NCI-H748 treated with DMSO at 0.1 percent for 48 hours (cell line): ENCODE results near the gene GRAMD4.
A peak's percentile ranks its signal among the peaks of the same experiment; 100 is the strongest.
"Not testable (repeated sequence)": the region's sequence is repeated elsewhere in the genome, so short reads cannot be mapped to it uniquely, and the experiment has no call there.

Experiments
- DNase-seq: peaks from one replicate; lab custom pipeline; 2025; lab: John Stamatoyannopoulos, UW

Gene GRAMD4

DNA sequence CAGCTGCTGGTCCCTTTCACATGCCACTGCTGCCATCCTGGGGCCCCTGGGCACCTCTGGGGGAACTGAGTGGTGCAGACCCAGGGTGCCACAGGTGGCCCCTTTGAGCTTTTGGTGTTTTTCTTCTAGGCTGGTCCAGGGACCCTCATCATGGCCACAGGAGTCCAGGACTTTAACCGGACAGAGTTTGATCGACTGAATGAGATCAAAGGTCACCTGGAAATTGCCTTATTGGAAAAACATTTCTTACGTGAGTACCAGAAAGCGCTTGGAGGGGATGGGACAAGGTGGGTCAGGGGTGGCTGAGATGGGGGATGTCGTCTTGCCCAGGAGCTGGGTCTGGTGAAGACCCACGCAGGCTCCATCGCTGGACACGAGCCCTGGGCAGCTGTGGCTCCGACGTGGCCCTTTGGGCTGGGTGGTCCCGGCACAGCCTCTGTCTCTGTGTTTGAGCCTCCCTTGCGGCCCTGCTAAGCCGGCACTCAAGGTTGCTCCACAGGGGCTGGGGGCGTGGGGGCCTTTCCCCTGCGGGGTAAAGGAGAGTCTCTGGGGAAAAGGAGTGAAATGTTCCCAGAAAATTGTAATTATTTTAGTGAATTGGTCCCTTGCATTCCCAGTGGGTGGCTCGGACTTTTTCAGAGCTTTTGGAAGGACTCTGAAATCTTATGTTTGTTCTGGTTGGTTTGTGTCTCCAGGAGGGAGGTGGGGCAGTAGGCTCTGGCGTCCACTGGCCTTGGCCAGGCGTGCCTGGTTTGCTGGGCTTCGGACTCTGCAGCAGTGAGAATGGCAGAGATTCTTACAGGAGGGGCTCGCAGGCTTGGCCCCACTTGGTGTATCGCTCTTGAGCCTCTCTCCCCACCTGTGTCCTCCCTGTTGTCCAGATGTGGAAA, 17.8 kb downstream of the GRAMD4 start:
- no peak for DNase-seq

DNA sequence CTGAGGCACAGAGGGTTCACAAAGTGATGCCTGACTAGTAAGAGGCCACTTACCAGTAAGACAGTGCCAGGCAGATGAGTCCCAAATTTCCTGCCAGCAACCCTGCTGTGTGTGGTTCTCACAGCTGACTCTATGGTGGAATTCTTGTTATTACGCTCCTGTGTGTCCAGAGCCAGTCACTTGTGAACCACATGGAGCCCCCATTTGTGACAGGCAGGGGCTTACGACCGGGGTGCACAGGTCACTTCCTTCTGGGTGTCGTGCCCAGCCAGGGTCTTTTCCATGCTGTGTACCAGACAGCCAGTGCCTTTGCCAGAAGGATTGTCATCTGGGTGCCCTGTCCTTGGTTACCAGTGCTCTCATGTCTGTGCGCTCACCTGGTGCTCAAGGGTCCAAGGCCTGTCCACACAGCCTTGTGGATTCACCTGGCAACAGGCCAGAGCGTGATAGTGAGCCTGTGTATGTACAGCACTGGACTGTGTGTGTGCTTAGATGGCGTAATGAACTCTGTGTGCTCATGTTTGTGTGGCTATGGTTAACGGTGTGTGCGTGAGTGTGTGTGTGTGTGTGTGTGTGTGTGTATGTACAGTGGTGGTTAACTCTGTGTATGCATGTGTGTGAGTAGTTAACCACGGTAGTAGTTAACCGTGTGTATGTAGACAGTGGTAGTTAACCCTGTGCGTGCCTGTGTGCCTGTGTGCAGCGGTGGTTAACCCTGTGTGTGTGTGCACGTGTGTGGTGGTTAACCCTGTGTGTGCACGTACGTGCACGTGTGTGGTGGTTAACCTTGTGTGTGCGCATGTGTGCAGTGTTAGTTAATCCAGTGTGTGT, 18.6 kb downstream of the GRAMD4 start:
- DNase-seq = no peak

DNA sequence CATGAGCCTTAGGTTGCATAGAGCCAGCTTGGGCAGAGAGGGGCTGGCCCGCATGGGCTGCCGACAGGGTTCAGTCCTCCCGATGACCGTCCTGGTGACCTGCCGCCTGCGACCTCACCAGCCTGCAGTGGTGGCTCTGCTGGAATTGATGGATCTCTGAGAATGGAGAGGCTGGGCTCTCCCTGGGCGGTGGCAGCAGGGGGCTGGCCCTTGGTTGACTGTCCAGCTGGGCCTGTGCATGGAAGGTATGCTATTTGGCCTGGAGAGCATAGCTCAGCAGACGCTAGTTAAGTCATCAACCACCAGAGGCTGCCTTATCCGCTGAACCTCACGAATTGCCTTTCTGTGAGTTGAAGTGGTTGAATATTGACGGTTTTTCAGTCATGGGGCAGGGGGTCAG, 19.7 kb downstream of the GRAMD4 start:
- DNase-seq = no peak

DNA sequence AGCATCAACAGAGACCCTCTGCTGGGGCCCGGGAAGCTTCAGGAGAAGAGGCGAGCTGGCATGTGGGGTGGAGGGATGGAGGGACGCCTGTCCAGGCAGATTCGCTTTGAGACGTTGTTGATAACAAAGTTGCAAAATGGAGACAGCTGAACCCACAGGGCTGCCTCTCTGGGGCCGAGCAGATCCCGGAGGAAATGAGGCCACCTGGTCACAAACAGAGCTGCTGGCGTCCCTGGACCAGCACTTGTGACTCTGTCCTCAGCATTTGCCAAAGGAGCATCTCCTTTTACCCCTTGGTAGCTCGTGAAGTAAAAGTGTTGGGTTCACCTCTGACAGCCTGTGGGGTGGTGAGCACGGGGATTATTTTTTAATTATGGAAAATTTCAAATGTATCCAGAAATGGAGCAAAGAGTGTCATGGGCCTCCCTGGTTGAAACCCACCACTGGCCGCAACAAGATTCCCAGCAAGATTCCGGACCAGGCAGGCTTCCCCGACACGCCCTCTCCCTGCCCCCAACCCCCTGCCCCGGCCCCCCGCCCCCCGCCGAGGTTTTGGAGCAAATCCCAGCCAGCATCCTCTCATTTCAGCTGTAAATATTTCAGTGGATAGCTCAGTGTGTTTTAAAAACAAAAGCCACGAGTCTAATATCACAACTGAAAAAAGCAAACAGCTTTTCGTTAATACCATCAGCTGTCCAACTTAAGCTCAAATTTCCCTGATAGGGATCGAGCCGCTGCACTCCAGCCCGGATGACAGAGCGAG, 20.3 kb downstream of the GRAMD4 start:
- no peak for DNase-seq

DNA sequence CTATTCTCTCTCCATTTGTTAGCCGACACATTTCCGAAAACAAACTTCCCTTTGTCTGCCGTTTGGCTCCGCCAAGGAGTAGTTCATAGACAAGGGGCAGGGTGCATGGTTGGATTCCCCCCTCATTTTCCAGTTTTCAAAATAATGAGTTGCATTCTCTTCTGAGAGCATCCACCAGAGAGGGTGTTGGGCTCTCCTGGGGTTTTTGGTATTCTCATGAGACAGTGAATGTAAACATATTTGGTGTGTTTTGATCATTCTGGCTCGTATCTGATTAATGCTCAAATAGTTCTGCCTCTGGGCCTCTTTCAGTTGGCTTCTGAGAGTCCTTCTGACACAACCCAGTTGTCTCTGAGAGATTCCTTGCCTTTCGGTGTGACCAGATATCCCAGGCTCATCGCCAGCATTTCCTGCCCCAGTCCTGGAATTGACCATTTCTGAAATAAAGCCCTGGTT, 21.7 kb downstream of the GRAMD4 start:
- DNase-seq = no peak

DNA sequence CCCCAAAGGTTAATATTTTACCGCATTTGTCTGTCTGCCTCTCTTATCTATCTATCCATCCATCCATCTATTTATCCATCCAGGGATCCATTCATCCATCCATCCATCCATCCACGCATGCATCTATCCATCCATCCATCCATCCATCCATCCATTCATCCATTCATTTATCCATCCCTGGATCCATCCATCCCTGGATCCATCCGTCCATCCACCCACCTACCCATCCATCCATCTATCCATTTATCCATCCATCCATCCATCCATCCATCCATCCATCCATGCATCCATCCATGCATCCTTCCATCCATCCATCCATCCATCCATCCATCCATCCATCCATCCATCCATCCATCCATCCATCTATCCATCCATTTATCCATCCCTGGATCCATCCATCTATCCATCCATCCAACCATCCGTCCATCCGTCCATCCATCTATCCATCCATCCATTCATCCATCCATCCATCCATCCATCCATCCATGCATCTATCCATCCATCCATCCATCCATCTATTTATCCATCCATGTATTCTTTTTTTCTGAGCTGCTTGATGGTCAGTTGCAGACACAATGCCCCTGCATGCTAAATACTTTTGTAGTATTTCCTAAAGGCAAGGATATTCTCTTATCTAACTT, 22.8 kb downstream of the GRAMD4 start:
- not testable (repeated sequence) for DNase-seq

DNA sequence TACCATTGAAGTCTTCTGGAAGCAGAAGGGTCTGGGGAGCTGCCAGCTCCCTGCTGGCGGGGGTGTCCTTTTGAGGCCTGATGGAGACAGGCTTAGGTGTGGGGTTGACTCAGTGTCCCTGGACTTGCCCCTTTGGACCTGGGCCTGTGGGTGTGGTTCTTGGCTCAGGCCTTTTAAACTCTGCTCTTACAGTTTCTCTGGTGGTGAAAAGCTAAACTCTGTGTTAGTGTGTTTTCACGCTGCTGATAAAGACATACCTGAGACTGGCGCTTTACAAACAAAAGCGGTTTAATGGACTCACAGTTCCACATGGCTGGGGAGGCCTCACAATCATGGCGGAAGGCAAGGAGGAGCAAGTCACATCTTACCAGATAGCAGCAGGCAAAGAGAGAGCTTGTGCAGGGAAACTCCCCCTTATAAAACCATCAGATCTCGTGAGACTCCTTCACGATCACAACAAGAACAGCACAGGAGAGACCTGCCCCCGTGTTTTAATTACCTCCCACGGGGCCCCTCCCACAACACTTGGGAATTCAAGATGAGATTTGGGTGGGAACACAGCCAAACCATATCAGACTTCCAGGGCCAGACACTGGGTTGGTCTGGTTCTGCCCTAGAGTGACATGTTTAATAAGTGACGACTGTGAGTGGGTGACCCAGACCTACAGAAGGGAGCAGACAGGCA, 26.5 kb downstream of the GRAMD4 start:
- DNase-seq = no peak

DNA sequence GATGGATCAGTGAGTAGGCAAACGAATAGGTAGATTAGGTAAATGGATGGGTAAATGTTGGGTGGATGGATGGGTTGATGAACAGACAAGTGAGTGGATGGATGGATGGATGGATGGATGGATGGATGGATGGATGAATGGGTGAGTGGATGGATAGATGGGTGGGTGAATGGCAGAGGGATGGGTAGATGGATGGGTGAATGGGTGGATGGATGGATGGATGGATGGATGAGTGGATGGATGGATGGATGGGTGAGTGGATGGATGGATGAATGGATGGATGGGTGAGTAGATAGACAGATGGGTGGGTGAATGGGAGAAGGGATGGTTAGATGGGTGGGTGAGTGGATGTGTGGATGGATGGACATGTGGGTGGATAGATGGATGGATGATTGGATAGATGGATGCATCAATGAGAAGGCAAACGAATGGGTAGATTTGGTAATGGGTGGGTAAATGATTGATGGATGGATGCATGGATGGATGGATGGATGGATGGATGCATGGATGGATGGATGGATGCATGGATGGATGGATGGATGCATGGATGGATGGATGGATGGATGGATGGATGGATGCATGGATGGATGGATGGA, 28.1 kb downstream of the GRAMD4 start:
- DNase-seq = not testable (repeated sequence)

DNA sequence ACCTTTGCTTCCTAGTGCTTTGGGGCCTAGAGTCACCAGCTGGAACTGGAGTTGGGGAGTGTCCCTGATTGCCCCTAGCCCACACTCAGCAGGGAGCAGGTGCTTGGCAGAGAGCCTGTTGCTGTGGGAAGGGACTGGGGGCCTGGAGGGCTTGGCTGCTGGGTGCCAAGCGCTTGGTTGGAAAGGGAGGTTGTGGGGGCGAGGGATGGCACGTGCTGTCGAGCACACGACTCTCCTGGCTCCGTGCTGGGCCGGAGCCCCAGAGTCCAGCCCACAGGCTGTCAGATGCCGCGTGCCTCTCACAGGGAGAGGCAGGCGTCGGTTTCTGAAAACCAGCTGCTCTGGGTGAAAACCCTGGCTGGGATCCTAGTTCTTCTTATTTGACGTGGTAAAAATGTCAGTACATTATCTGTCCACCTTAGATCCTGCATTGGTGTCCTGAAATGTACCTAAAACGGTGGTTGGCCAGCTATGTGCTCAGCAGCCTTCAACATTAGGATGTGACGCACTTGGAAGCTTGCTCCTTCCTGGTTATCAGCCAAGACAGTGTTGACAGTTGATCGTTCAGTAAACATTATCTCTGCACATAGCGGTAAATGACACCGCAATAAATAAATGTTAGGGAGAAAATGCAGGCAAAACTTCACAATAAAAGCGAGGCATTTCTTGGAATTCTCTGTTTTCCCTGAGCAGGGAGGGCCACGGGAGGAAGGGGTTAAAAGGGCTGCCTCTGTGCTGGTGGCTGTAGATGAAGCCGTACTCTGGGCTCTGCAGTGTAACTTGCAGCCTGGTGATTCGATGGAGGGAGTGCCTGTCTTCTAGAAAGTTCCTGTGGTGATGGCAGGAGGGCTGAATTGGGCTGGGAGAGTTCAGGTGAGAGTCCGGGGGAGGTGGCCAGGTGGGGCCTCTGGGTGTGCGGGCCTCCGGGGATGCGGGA, 29.2 kb downstream of the GRAMD4 start:
- DNase-seq = peak; percentile 10

DNA sequence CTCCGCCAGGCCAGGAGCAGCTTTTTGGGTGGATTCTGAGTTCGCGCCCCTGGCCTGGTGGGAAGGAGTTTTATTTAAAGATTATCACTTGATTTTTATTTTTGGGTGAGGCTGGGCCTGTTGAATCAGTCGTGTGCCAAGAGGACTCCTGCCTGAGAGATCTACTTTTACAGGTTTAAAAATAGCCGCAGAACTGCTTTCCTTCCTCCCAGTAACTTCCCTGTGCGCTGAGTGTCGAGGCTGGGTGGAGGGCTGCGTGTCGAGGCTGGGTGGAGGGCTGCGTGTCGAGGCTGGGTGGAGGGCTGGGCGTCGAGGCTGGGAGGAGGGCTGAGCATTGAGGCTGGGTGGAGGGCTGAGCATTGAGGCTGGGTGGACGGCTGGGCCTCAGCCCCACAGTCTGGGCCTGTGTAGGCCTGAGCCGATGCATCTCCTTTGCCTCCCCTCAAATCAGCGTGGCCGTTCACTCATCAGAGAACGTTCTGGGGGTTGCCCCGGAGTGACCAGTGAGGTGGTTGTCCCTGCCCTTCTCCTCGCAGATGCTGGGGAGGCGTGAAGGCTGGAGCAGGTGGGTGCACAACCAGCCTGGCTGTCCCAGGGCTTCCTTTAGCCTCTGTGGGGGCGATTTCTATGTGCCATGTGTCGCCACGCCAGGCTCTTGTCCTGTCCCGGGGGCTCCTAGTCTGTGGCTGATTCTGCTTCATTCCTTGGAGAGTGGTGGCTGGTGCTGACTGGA, 30.1 kb downstream of the GRAMD4 start:
- DNase-seq = no peak

DNA sequence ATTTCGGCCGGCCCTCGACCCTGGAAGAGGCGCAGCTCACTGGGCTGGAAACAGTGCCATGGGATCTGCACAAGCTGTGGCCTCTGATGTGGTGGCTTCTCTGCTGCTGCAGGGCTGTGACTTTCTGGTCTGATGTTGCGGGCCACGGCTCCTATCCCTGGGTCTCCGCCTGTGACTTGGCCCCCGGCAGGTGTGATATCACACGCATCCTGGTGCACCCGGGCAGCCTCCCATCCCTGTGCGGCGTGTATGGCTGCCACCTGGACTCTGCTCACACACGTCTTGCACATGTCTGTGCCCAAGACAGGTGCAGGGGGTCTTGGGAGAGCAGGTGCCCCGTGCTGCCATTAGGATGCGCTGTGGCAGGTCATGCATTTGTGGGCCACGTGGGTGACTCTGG, 31.1 kb downstream of the GRAMD4 start:
- DNase-seq = no peak

DNA sequence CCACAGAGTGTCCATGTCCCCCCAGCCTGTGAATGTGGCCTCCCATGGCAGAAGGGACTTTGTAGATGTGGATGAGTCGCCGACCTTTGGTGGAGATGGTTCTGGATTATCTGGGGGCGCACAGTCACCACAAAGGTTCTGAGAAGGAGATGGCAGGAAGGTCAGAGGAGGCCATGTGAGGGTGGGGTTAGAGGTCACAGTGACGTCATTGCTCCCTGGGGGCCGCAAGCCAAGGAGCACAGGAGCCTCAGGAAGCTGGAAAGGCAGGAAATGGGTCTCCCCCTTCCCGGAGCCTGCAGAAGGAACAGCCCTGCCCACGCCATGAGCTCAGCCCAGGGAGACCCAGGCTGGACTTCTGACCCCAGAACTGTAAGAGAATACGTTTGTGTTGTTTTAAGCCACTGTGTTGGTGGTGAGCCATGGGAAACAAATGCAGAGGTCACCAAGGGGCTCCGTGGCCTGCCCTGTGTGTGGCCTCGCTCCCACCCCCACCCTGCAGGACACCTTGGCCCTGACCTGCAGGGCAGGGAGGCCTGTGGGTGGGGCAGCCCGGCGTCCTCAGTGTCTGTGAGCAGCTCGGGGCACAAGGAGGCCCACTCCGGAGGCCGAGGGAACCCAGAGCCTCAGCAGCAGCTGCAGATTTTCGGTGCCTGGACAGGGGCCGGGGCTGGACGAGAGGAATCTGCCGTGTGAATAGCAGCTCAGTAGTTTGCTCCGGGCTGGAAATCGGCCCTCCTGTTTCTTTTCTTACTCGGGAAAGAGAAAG, 32.1 kb downstream of the GRAMD4 start:
- DNase-seq = no peak

DNA sequence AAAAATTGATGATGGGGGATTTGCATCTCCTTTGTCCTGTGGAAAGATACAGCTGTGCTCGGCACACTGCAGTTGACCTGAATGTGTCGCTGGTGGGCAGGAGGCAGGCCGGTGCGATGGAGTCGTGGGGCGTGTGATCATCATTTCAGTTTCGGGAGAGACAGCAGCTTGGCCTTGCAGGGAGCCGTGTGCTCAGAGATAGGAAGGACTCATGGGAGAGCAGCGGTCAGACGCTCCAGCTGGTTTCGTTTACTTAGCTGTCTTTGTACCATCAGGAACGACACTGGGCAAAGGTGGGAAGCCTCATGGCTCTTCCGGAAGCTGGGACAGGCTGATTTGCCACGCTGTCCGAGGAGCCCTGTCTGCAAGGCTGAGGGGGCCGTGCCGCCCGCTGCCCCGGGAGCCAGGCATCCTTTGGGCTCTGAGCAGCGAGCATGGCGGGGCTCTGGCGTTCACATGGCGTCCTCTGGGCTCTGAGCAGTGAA, 32.7 kb downstream of the GRAMD4 start:
- no peak for DNase-seq

DNA sequence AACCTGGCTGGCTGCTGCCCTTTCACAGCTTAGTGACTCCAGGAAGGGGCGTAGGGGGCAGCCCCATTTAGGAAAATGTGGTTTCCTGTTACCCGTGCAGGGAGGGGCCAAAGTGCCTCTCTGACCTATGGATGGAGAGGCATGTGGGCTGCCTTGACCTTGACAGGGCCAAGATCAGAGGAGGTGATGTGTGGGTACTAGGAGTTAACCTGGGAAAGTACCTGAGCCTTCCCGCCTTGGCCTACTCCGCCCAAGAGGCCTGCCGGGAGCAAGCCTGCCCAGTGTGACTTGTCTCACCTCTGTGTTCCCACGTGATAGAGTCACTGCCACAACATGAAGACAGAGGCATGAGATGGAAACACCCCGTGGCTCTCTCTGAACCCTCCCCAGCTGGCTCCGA, 33.4 kb downstream of the GRAMD4 start:
- no peak for DNase-seq

DNA sequence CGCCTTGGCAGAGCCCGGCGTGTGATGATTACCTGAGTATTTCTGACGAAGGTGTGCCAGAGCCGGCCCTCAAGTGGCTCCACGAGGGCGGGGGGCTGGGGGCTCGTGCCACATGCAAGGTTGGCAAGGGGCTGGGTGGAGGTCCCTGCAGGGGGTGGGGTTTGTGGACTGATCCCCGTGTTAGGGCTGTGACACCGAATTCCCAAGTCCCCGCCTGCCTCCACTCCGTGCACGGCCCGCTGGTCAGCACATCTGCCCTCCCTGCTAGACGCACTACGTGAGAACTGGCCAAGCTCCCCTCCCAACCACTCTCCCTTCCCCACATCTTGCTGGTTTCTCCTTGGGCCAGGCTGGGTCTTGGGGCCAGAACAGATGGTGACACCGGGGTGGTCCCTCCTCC, 34.2 kb downstream of the GRAMD4 start:
- no peak for DNase-seq

DNA sequence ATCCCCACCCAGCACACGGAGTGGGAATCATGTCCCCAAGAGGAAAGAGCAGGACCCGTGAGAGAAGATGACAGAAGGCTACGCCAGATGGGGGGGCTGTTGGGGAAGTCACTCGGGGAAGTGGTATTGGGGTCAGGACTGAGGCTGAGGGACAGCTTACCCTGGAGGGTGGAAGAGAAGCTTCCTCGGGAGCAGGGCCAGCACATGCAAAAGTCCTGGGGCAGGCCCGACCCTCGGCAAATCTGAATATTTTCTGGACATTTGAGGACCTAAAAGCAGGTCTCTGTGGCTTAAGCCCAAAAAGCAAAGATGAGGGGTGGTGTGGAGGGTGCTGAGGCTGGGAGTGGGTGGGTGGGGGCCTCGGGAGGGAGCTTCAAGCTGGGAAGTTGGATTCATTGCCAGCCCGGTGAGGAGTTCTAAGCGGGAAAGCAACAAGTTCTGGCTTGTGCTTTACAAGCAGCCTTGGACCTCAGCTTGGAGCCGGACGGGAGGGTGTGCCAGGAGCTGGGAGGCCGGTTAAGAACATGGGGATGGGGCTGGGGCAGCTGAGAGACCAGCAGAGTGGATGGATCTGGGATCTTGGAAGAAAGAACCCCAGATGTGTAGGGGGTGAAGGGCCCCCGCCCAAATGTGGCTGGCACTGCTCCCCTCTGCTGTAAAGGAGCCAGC, 34.9 kb downstream of the GRAMD4 start:
- DNase-seq = no peak

DNA sequence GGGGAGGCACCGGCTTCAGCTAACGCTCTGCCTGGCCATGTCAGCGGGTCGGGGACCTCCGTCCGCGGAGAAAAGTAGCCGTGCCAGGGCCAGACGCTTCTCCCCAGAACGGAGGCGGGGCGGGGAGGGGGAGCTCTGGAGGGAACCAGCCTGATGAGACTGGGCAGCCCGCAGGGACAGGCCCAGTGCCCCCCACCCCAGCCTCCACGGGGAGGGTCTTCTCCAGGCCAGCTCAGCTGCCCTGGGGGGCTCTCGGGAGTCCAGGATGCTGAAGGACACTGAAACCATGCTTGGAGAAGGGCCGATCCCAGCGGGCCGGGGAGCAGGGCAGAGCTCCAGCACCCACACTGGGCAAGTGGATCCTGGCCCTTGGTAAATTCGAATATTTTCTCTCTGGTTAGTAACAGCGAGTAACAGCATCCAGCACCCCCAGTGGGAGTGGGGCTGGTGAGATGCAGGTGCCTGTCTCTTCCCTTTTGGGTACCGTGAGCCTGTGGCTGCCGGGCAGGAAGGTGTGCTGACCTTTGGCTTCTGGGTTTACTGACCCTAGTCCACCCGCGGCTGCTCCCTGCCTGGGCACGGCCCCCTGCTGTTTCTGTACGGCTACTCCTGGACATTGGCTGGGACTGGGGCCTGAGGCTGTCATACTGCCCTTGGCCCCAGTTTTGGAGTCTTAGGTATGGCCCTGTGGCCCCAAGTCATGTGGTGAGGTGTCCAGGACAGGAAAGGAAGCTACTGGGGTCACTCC, 35.8 kb downstream of the GRAMD4 start:
- DNase-seq = no peak
